Measurements from ENCODE around the gene SPATA1.
"Not testable (repeated sequence)": the region's sequence is repeated elsewhere in the genome, so short reads cannot be mapped to it uniquely, and the experiment has no call there.

Gene SPATA1

GRCh38 chr1:84506002-84506728, at the start of gene SPATA1, which contains the start of gene GNG5:
Gene SPATA1, plus strand, starts transcription at chr1:84506386. Its CDS starts 9,974 bp downstream, at chr1:84516360.
Gene GNG5, minus strand, starts transcription at chr1:84506581. Its CDS starts 490 bp downstream, at chr1:84506091.
- peak; percentile 99 for DNase-seq (ENCODE audit: low read depth, low spot score)

- DNase-seq (ENCODE audit: low read depth, low spot score), result no peak
Observed at GRCh38 chr1:84462118-84462517, 44.1 kb upstream of the SPATA1 start.

GRCh38 chr1:84467298-84467697, 38.9 kb upstream of the SPATA1 start:
- DNase-seq (ENCODE audit: low read depth, low spot score), result no peak

- no peak for DNase-seq (ENCODE audit: low read depth, low spot score)
Observed at GRCh38 chr1:84476225-84476624, 30.0 kb upstream of the SPATA1 start.

GRCh38 chr1:84478876-84479868, 27.0 kb upstream of the SPATA1 start, which contains the start of gene RPF1:
Gene RPF1, plus strand, starts transcription at chr1:84479266. Its CDS starts 16 bp downstream, at chr1:84479282.
- DNase-seq (ENCODE audit: low read depth, low spot score), result peak; percentile 84

GRCh38 chr1:84479998-84480397, 26.2 kb upstream of the SPATA1 start:
- DNase-seq (ENCODE audit: low read depth, low spot score), result peak; percentile 11

GRCh38 chr1:84480650-84481049, 25.5 kb upstream of the SPATA1 start:
- no peak for DNase-seq (ENCODE audit: low read depth, low spot score)

- no peak for DNase-seq (ENCODE audit: low read depth, low spot score)
Observed at GRCh38 chr1:84481317-84481716, 24.9 kb upstream of the SPATA1 start.

- DNase-seq (ENCODE audit: low read depth, low spot score), result no peak
Observed at GRCh38 chr1:84488107-84488506, 18.1 kb upstream of the SPATA1 start.

- DNase-seq (ENCODE audit: low read depth, low spot score), result no peak
Observed at GRCh38 chr1:84489766-84490165, 16.4 kb upstream of the SPATA1 start.

- peak; percentile 67 for DNase-seq (ENCODE audit: low read depth, low spot score)
Observed at GRCh38 chr1:84492726-84493125, 13.5 kb upstream of the SPATA1 start.

- no peak for DNase-seq (ENCODE audit: low read depth, low spot score)
Observed at GRCh38 chr1:84493747-84494146, 12.4 kb upstream of the SPATA1 start.

- DNase-seq (ENCODE audit: low read depth, low spot score), result no peak
Observed at GRCh38 chr1:84496498-84496897, 9.7 kb upstream of the SPATA1 start.

- no peak for DNase-seq (ENCODE audit: low read depth, low spot score)
Observed at GRCh38 chr1:84497631-84498275, 8.4 kb upstream of the SPATA1 start.

- no peak for DNase-seq (ENCODE audit: low read depth, low spot score)
Observed at GRCh38 chr1:84502927-84503326, 3.3 kb upstream of the SPATA1 start.

- DNase-seq (ENCODE audit: low read depth, low spot score), result peak; percentile 80
Observed at GRCh38 chr1:84504580-84505492, 1.4 kb upstream of the SPATA1 start.

- no peak for DNase-seq (ENCODE audit: low read depth, low spot score)
Observed at GRCh38 chr1:84505493-84506001, 639 bp upstream of the SPATA1 start.

GRCh38 chr1:84506729-84507453, 705 bp downstream of the SPATA1 start:
- DNase-seq (ENCODE audit: low read depth, low spot score), result no peak

- DNase-seq (ENCODE audit: low read depth, low spot score), result not testable (repeated sequence)
Observed at GRCh38 chr1:84507887-84508286, 1.7 kb downstream of the SPATA1 start.

- no peak for DNase-seq (ENCODE audit: low read depth, low spot score)
Observed at GRCh38 chr1:84508510-84508909, 2.3 kb downstream of the SPATA1 start.
